ENCODE results near the gene ERC2.

ERC2 gene

DNA sequence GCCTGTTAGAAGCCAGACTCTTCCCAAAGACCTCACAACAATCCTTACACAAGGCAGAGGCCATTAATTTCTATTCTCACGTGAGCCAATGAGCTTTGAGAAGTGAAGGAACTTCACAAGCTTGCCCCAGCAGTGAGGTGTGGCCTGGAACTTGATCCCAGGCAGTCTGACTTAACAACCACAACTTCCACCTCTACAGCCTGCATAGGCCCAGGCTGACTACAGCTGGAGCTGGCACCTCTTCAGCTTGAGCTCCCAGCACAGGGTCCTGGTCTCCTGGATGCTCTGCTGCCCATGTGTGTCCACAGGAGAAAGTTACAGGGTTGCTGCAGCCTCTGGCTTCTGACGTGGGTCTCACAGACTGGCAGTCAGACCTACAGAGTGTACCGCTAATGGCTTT lies 111.0 kb downstream of the ERC2 start:
- no peak overlapping the region for H3K27ac ChIP-seq
- no peaks in the 10 kb centered on the region for H3K36me3 ChIP-seq (ENCODE audit: control insufficient read depth, insufficient read depth, low read length)
- TF ChIP-seq, protein P1, sequence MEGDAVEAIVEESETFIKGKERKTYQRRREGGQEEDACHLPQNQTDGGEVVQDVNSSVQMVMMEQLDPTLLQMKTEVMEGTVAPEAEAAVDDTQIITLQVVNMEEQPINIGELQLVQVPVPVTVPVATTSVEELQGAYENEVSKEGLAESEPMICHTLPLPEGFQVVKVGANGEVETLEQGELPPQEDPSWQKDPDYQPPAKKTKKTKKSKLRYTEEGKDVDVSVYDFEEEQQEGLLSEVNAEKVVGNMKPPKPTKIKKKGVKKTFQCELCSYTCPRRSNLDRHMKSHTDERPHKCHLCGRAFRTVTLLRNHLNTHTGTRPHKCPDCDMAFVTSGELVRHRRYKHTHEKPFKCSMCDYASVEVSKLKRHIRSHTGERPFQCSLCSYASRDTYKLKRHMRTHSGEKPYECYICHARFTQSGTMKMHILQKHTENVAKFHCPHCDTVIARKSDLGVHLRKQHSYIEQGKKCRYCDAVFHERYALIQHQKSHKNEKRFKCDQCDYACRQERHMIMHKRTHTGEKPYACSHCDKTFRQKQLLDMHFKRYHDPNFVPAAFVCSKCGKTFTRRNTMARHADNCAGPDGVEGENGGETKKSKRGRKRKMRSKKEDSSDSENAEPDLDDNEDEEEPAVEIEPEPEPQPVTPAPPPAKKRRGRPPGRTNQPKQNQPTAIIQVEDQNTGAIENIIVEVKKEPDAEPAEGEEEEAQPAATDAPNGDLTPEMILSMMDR (IDR thresholded peaks at IDR 0.05) = no peak

DNA sequence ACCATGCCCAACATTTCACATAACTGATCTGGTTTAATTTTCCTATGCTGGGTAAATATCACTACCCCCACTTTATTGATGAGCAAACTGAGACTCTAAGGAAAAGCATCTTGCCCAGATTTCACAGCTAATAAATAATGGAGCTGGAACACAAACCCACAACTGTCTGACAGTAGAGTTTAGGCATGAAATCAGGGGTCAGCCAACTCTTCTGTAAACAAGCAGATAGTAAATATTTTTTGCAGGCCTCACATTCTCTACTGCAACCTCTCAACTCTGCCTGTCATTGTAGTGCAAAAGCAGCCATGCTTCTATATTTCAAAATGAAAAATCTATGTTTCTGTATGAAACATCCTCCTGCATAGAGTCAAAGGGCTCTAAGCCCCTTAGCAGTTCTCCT lies 111.5 kb downstream of the ERC2 start:
- Histone ChIP-seq H3K27ac (no peak overlapping the region), H3K9me3 (ENCODE audit: control insufficient read depth, low read length) (no peaks in the 10 kb centered on the region), H3K27me3 (ENCODE audit: control insufficient read depth, insufficient read depth, low read length) (no peaks in the 10 kb centered on the region), H2AFZ (no peak overlapping the region), H3K4me1 (no peaks in the 10 kb centered on the region), H3K36me3 (ENCODE audit: control insufficient read depth, insufficient read depth, low read length) (no peaks in the 10 kb centered on the region), H3K4me3 (ENCODE audit: low read depth, low read length) (no peak overlapping the region), H3K4me2 (ENCODE audit: low read length) (no peak overlapping the region), H3K79me2 (no peaks in the 10 kb centered on the region), H3K9ac (no peak overlapping the region)
- TF ChIP-seq, protein P1 (IDR thresholded peaks at IDR 0.05) = no peak

More for the DNA sequence above, 111.0 kb downstream of the ERC2 start:
- Histone ChIP-seq H3K4me3 (ENCODE audit: low read depth, low read length) (no peak overlapping the region), H3K9me3 (ENCODE audit: control insufficient read depth, low read length) (no peaks in the 10 kb centered on the region), H3K4me1 (no peaks in the 10 kb centered on the region), H3K9ac (no peak overlapping the region), H3K79me2 (no peaks in the 10 kb centered on the region), H3K4me2 (ENCODE audit: low read length) (no peak overlapping the region), H2AFZ (no peak overlapping the region), H3K27me3 (ENCODE audit: control insufficient read depth, insufficient read depth, low read length) (no peaks in the 10 kb centered on the region)

DNA sequence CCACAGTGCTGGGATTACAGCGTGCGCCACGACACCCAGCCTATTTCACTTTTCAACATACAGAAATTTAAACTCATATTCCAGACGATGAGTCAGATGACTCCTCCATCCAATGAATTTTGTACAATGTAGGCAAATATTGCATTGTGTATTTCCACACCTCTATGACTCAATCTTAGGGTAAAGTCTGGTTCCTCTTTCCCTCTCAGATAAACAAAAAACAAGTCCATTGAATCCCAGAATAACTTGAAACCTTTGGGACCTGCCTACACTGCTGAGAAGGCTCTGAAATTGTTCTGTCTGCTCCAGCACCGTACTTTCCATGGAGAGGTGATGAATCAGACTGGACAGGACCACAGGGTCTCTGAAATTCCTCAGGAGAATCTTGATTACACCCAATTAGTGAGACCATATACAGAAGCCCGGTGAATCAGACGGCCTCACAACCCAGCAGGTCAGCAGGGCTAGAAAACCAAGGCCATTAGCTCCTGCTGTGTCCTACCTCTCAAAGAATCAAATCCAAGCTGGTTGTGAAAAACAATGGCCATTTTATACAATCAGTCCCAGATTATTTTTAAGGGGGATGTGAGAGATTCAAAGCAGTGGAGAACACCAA lies 112.6 kb downstream of the ERC2 start:
- Histone ChIP-seq H3K4me3 (ENCODE audit: low read depth, low read length) (no peak overlapping the region), H3K9ac (no peak overlapping the region)
- TF ChIP-seq, protein P1 (IDR thresholded peaks at IDR 0.05) = no peak

DNA sequence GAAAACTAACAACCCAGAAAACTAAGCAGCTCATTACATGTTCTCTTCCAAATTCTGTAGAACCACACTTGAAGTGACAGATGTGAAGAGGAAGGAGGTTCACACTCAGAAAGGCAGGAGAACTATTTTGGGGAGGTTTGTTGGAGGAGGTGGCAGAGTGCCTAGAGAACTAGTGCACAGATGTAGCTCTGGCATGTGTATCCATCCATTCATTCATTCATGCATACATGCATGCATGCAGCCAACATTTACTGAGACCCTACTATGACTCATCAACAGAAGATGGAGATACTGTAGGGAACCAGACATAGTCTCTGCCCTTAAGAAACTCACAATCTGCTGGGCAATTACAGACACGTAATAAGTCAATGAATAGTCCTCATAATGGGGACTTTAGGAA lies 116.7 kb downstream of the ERC2 start:
- H3K79me2 ChIP-seq = no peaks in the 10 kb centered on the region
- H3K9ac ChIP-seq = no peak overlapping the region
- no peak overlapping the region for H2AFZ ChIP-seq
- no peak overlapping the region for H3K4me2 ChIP-seq (ENCODE audit: low read length)
- no peak overlapping the region for H3K27ac ChIP-seq
- no peaks in the 10 kb centered on the region for H3K9me3 ChIP-seq (ENCODE audit: control insufficient read depth, low read length)
- no peaks in the 10 kb centered on the region for H3K4me1 ChIP-seq
- TF ChIP-seq, protein P1 (IDR thresholded peaks at IDR 0.05) = no peak
- H3K27me3 ChIP-seq (ENCODE audit: control insufficient read depth, insufficient read depth, low read length) = no peaks in the 10 kb centered on the region
- H3K4me3 ChIP-seq (ENCODE audit: low read depth, low read length) = no peak overlapping the region
- H3K36me3 ChIP-seq (ENCODE audit: control insufficient read depth, insufficient read depth, low read length) = no peaks in the 10 kb centered on the region

More for the DNA sequence above, 112.6 kb downstream of the ERC2 start:
- Histone ChIP-seq H3K79me2 (no peaks in the 10 kb centered on the region), H2AFZ (no peak overlapping the region), H3K27me3 (ENCODE audit: control insufficient read depth, insufficient read depth, low read length) (no peaks in the 10 kb centered on the region), H3K4me1 (no peaks in the 10 kb centered on the region), H3K27ac (no peak overlapping the region), H3K9me3 (ENCODE audit: control insufficient read depth, low read length) (no peaks in the 10 kb centered on the region), H3K4me2 (ENCODE audit: low read length) (no peak overlapping the region), H3K36me3 (ENCODE audit: control insufficient read depth, insufficient read depth, low read length) (no peaks in the 10 kb centered on the region)

DNA sequence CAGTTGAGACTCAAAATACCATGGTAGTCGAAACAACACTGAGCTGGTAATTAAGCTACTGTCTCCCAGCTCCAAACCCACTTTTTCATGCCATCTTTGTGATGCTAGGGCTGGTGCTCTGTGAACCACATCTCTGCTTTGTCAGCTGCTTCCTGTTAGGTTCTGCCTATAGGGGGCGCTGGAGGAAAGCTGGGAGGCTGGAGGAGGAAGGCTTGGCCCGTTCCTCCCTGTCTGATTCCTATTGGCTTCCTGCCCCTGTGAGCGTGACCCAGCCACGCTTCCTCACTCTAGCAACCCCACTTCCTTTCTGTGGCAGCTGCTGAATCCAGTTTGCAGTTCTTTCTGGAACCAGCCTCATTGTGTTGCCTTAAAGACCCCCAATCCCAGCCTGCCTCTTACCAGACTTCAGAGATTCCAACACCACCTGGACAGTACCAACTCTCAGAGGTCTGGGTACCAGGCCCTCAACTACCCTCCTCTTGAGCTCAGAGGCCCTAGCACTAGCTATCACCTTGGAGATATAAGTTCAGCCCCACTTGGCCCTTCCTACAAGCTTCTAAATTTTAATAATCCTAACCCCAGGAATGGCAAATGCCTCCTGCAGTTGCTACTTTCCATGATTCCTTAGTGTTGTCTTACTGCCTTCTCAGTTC lies 120.9 kb downstream of the ERC2 start:
- no peak overlapping the region for H3K4me2 ChIP-seq (ENCODE audit: low read length)
- H2AFZ ChIP-seq = no peak overlapping the region
- H3K36me3 ChIP-seq (ENCODE audit: control insufficient read depth, insufficient read depth, low read length) = no peaks in the 10 kb centered on the region
- no peaks in the 10 kb centered on the region for H3K9me3 ChIP-seq (ENCODE audit: control insufficient read depth, low read length)
- H3K79me2 ChIP-seq = no peaks in the 10 kb centered on the region
- H3K27ac ChIP-seq = no peak overlapping the region
- H3K27me3 ChIP-seq (ENCODE audit: control insufficient read depth, insufficient read depth, low read length) = no peaks in the 10 kb centered on the region
- no peak overlapping the region for H3K9ac ChIP-seq
- TF ChIP-seq, protein P1 (IDR thresholded peaks at IDR 0.05) = no peak
- H3K4me1 ChIP-seq = no peaks in the 10 kb centered on the region
- no peak overlapping the region for H3K4me3 ChIP-seq (ENCODE audit: low read depth, low read length)
